H1 (cell line): Measurements from ENCODE around the gene PHKA2. TPM values are rescaled to one million over a fixed set of nuclear protein-coding genes. Genes with fewer than 3 reads are reported as not detected.

Experiments
- CTCF ChIA-PET: fragments of 300-600 bp; sonication (Branson Sonifier 250); formaldehyde crosslinking; loops from one replicate; lab custom pipeline; 2021; ENCODE audit not compliant: partially characterized antibody; lab: Charles Lee
- POLR2A ChIA-PET: fragments of 300-600 bp; sonication (Branson Sonifier 250); formaldehyde crosslinking; loops from one replicate; lab custom pipeline; 2021; ENCODE audit warnings: inconsistent platforms; ENCODE audit not compliant: partially characterized antibody; lab: Charles Lee
- DNase-seq, 2 experiments: peaks; one replicate each; pipeline versions ENCODE4 v3.0.0 to v3.0.0-alpha.2; 2010 to 2022; ENCODE audit warnings: low spot score in 2 of 2, low read depth in 1 of 2, mixed read lengths in 1 of 2
- FAIRE-seq: peaks from 2 replicates; lab custom pipeline; 2011; peaks lifted over from hg19 to GRCh38; lab: Jason Lieb, UNC
- H2AFZ ChIP-seq: 2 replicates; pipeline ENCODE4 v1.8.1; 2012; ENCODE audit warnings: low read length, inconsistent platforms
- H2AK5ac ChIP-seq: 2 replicates; pipeline ENCODE4 v1.6.1; 2013; ENCODE audit warnings: low read depth, low read length
- H2BK120ac ChIP-seq: replicated peaks from 2 replicates; pipeline ENCODE3; 2013; ENCODE audit warnings: low read depth, low read length, inconsistent platforms
- H2BK12ac ChIP-seq: 2 replicates; pipeline ENCODE4 v1.6.1; 2013; ENCODE audit warnings: low read depth, low read length
- H2BK15ac ChIP-seq: 2 replicates; pipeline ENCODE4 v1.6.1; 2013; ENCODE audit warnings: low read length
- H2BK20ac ChIP-seq: 2 replicates; pipeline ENCODE4 v1.6.1; 2013; ENCODE audit warnings: low read length
- H2BK5ac ChIP-seq: 2 replicates; pipeline ENCODE4 v1.6.1; 2013; ENCODE audit warnings: low read depth, low read length
- H3K14ac ChIP-seq: 2 replicates; pipeline ENCODE4 v1.6.1; 2013; ENCODE audit warnings: inconsistent platforms; ENCODE audit not compliant: insufficient read length
- H3K18ac ChIP-seq: 2 replicates; pipeline ENCODE4 v1.6.1; 2013; ENCODE audit warnings: low read length; ENCODE audit errors: extremely low read depth
- H3K23ac ChIP-seq: 2 replicates; pipeline ENCODE4 v1.6.1; 2013; ENCODE audit warnings: inconsistent platforms; ENCODE audit not compliant: insufficient read length
- H3K23me2 ChIP-seq: 2 replicates; pipeline ENCODE4 v1.6.1; 2013; ENCODE audit warnings: low read depth, low read length
- H3K27ac ChIP-seq: 2 replicates; pipeline ENCODE4 v1.6.1; 2011; ENCODE audit warnings: low read depth, low read length, inconsistent platforms
- H3K27me3 ChIP-seq, 4 experiments: replicated peaks in 1 of 4; 1 replicate in 1 of 4; 2 replicates in 3 of 4; pipeline versions ENCODE4 v1.6.1 to v1.8.1; 2011 to 2013; ENCODE audit warnings: low read length in 3 of 4, mild to moderate bottlenecking in 3 of 4, inconsistent platforms in 2 of 4, mixed read lengths in 2 of 4, moderate library complexity in 1 of 4; ENCODE audit not compliant: control insufficient read depth in 3 of 4, insufficient read depth in 3 of 4; ENCODE audit errors: extremely low read depth in 1 of 4
- H3K36me3 ChIP-seq, 4 experiments: 2 replicates each; pipeline versions ENCODE4 v1.6.1 to v1.8.1; 2011 to 2013; ENCODE audit warnings: mild to moderate bottlenecking in 4 of 4, low read length in 3 of 4, moderate library complexity in 2 of 4, control low read depth in 1 of 4, inconsistent platforms in 1 of 4; ENCODE audit not compliant: insufficient read depth in 4 of 4, control insufficient read depth in 2 of 4
- H3K4ac ChIP-seq: replicated peaks from 2 replicates; pipeline ENCODE3; 2013; ENCODE audit warnings: low read length, low read depth, mixed read lengths, inconsistent platforms; ENCODE audit not compliant: insufficient read length
- H3K4me1 ChIP-seq, 4 experiments: replicated peaks in 1 of 4; 1 replicate in 1 of 4; 2 replicates in 3 of 4; pipeline versions ENCODE4 v1.6.1 to v1.8.1; 2011 to 2013; ENCODE audit warnings: low read length in 3 of 4, inconsistent platforms in 2 of 4, mixed read lengths in 1 of 4; ENCODE audit not compliant: insufficient read depth in 4 of 4, control insufficient read depth in 3 of 4
- H3K4me2 ChIP-seq, 2 experiments: 2 replicates each; pipeline versions ENCODE4 v1.6.1 to v1.8.1; 2011 to 2013; ENCODE audit warnings: low read depth in 2 of 2, low read length in 2 of 2, control low read depth in 1 of 2, inconsistent platforms in 1 of 2, mild to moderate bottlenecking in 1 of 2; ENCODE audit not compliant: insufficient read depth in 1 of 2
- H3K4me3 ChIP-seq, 4 experiments: fragments of 200-600, 300-600 bp in 1 of 4; sonication (generic), shearing (Covaris generic), sonication (Bioruptor Twin) in 1 of 4; 2 replicates each; pipeline versions ENCODE4 v1.5.1 to v1.8.1; 2011 to 2016; ENCODE audit warnings: low read length in 4 of 4, low read depth in 3 of 4, control low read depth in 2 of 4, inconsistent platforms in 2 of 4, mild to moderate bottlenecking in 2 of 4, mixed read lengths in 1 of 4, moderate library complexity in 1 of 4; ENCODE audit not compliant: insufficient read depth in 2 of 4; ENCODE audit errors: extremely low read depth in 1 of 4
- H3K56ac ChIP-seq: replicated peaks from 2 replicates; pipeline ENCODE3; 2013; ENCODE audit warnings: low read depth, mild to moderate bottlenecking, mixed read lengths, low read length, inconsistent platforms; ENCODE audit not compliant: insufficient read length
- H3K79me1 ChIP-seq: 2 replicates; pipeline ENCODE4 v1.6.1; 2013; ENCODE audit warnings: low read depth, low read length, control low read depth
- H3K79me2 ChIP-seq, 2 experiments: 2 replicates each; pipeline versions ENCODE4 v1.6.1 to v1.8.1; 2012 to 2013; ENCODE audit warnings: low read length in 2 of 2, mild to moderate bottlenecking in 2 of 2, inconsistent platforms in 1 of 2; ENCODE audit not compliant: insufficient read depth in 2 of 2, control insufficient read depth in 1 of 2
- H3K9ac ChIP-seq, 4 experiments: replicated peaks in 1 of 4; 1 replicate in 1 of 4; 2 replicates in 3 of 4; pipeline versions ENCODE4 v1.6.1 to v1.8.1; 2011 to 2013; ENCODE audit warnings: low read depth in 3 of 4, low read length in 3 of 4, control low read depth in 2 of 4, mild to moderate bottlenecking in 2 of 4, moderate library complexity in 2 of 4, inconsistent platforms in 1 of 4; ENCODE audit errors: extremely low read depth in 1 of 4
- H3K9me3 ChIP-seq, 2 experiments: 2 replicates each; pipeline versions ENCODE4 v1.6.1 to v1.8.1; 2012 to 2013; ENCODE audit warnings: mild to moderate bottlenecking in 2 of 2, moderate library complexity in 2 of 2, control low read depth in 1 of 2, inconsistent platforms in 1 of 2, low read depth in 1 of 2, low read length in 1 of 2, mixed read lengths in 1 of 2; ENCODE audit not compliant: insufficient read depth in 2 of 2
- H4K20me1 ChIP-seq, 2 experiments: replicated peaks in 1 of 2; 2 replicates each; pipeline versions ENCODE3 to v1.8.1; 2011 to 2013; ENCODE audit warnings: inconsistent platforms in 2 of 2, low read length in 2 of 2, mild to moderate bottlenecking in 1 of 2; ENCODE audit not compliant: insufficient read depth in 2 of 2, control insufficient read depth in 1 of 2
- H4K5ac ChIP-seq: 2 replicates; pipeline ENCODE4 v1.6.1; 2013; ENCODE audit warnings: low read length, low read depth, mixed read lengths, inconsistent platforms; ENCODE audit not compliant: insufficient read length
- H4K8ac ChIP-seq: 2 replicates; pipeline ENCODE4 v1.8.0; 2013; ENCODE audit warnings: mild to moderate bottlenecking, moderate library complexity, low read length, inconsistent platforms; ENCODE audit not compliant: insufficient read depth; ENCODE audit errors: extremely low read depth
- H4K91ac ChIP-seq: replicated peaks from 2 replicates; pipeline ENCODE3; 2013; ENCODE audit warnings: low read length, mixed read lengths, inconsistent platforms; ENCODE audit not compliant: insufficient read length
- CBX5 ChIP-seq: fragments of 300-800, 300-1000 bp; sonication (generic); IDR thresholded peaks from 2 replicates; pipeline ENCODE4 v1.7.1; 2016; ENCODE audit warnings: antibody characterized with exemption, low read length, low read depth
- CBX8 ChIP-seq: fragments of 300-800, 300-1000 bp; sonication (generic); IDR thresholded peaks from 2 replicates; pipeline ENCODE4 v1.7.1; 2016; ENCODE audit warnings: low read depth, low read length, borderline replicate concordance
- CHD1 ChIP-seq: IDR thresholded peaks from 2 replicates; pipeline ENCODE4 v1.6.1; 2012; ENCODE audit warnings: low read depth, low read length, improper control_type of control experiment
- CTBP2 ChIP-seq: IDR thresholded peaks from 2 replicates; pipeline ENCODE4 v1.7.0; 2011; ENCODE audit warnings: borderline replicate concordance, mild to moderate bottlenecking, moderate library complexity, mixed read lengths, low read length; ENCODE audit not compliant: insufficient read depth, insufficient read length
- GABPA ChIP-seq: IDR thresholded peaks from 2 replicates; pipeline ENCODE4 v1.6.1; 2011; ENCODE audit warnings: mild to moderate bottlenecking, low read length, moderate library complexity, borderline replicate concordance; ENCODE audit not compliant: insufficient read depth
- HDAC2 ChIP-seq, 2 experiments: fragments of 300-600 bp in 1 of 2; sonication (generic) in 1 of 2; IDR thresholded peaks; 2 replicates each; pipeline ENCODE4 v1.6.1; 2011 to 2012; ENCODE audit warnings: low read depth in 2 of 2, low read length in 2 of 2, mild to moderate bottlenecking in 2 of 2, moderate library complexity in 2 of 2, borderline replicate concordance in 1 of 2, inconsistent platforms in 1 of 2
- POLR2AphosphoS5 ChIP-seq: IDR thresholded peaks from 2 replicates; pipeline ENCODE4 v1.6.1; 2011; ENCODE audit warnings: low read depth, low read length
- RFX5 ChIP-seq: IDR thresholded peaks from 2 replicates; pipeline ENCODE4 v1.6.1; 2011; ENCODE audit warnings: low read depth, low read length, improper control_type of control experiment, borderline replicate concordance
- SP4 ChIP-seq: IDR thresholded peaks from 2 replicates; pipeline ENCODE4 v1.6.1; 2012; ENCODE audit warnings: low read length, inconsistent platforms
- TAF7 ChIP-seq: optimal IDR thresholded peaks from 2 replicates; pipeline ENCODE3; 2011; ENCODE audit warnings: low read depth, mild to moderate bottlenecking, inconsistent platforms, low read length, moderate library complexity, borderline replicate concordance
- TCF12 ChIP-seq: IDR thresholded peaks from 2 replicates; pipeline ENCODE4 v1.6.1; 2011; ENCODE audit warnings: low read depth, mild to moderate bottlenecking, low read length
- TEAD4 ChIP-seq: IDR thresholded peaks from 2 replicates; pipeline ENCODE4 v1.6.1; 2012; ENCODE audit warnings: low read depth, low read length, inconsistent platforms, mixed read lengths
- WGBS, 2 experiments: shearing (Covaris generic) in 1 of 2; methylation state at CpG; one replicate each; pipeline versions ENCODE4 v1.1.6 to v1.1.7; 2013 to 2015; ENCODE audit warnings: low lambda C conversion rate in 2 of 2, mixed read lengths in 2 of 2, inconsistent platforms in 1 of 2, low coverage in 1 of 2, missing lambda C conversion rate in 1 of 2; ENCODE audit not compliant: insufficient replicate concordance in 2 of 2, insufficient coverage in 1 of 2, insufficient read length in 1 of 2; ENCODE audit errors: extremely low coverage in 1 of 2, missing lambda C conversion rate in 1 of 2; 5-methylcytosine and 5-hydroxymethylcytosine counted together
- polyA plus RNA-seq, 7 experiments: library from polyadenylated mRNA; depleted of rRNA in 3 of 7; stranded (reverse) in 5 of 7; unstranded in 2 of 7; fragments of >200 nt in 5 of 7; fragments of 200-250 nt in 2 of 7; gene quantifications; 1 replicate in 5 of 7; 2 replicates in 1 of 7; 4 replicates in 1 of 7; pipeline versions ENCODE4 v1.2.1 to v1.2.3, GENCODE V29; 2011 to 2013; ENCODE audit warnings: missing spikeins in 2 of 7, mixed read lengths in 2 of 7
- total RNA-seq: library from RNA; stranded (reverse); fragmentation: NEBNext Ultra II Directional; extraction: Animal tissue kit (Norgen Biotek cat#: 25700); gene quantifications from 2 replicates; pipeline ENCODE4 v1.2.1, GENCODE V29; 2021
- TF ChIP-seq, protein P1 (sequence below): IDR thresholded peaks from 2 replicates; pipeline ENCODE4 v1.6.1; 2011; ENCODE audit warnings: low read length, improper control_type of control experiment

Gene PHKA2
- total and polyA plus RNA-seq, 2 of the 8 experiments (the other 6 are each of a cell fraction or from before 2014, with no cell fraction given) = 28.1 to 35.8 TPM

DNA sequence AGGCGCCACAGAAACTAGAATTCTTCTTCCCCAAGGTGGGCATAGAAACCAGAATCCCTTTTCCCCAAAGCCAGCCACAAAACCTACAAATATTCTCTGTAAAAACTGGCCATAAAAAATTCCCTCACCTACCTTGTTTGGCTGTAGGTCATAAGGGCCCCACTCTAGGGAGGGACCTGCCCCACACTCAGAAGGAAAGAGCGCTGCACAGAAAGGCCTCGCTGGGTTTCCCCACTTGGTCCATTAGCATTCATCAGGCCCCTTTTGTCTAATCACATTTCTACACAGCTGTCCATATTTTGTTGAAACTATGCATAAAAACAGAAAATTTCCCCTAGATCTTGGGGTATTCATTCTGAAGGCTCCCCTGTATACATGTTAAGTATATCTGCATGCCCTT, 54.1 kb downstream of the PHKA2 start:
- DNase-seq (no peak), FAIRE-seq (no peak)
- H3K14ac ChIP-seq = no peak overlapping the region
- no peaks in the 10 kb centered on the region for H3K79me2 ChIP-seq
- H3K4ac ChIP-seq = no peak overlapping the region
- no peak overlapping the region for H3K56ac ChIP-seq
- no peak overlapping the region for H3K18ac ChIP-seq
- H2BK120ac ChIP-seq = no peak overlapping the region
- no peak overlapping the region for H2BK12ac ChIP-seq
- no peak overlapping the region for H2AFZ ChIP-seq
- no peak overlapping the region for H2BK15ac ChIP-seq
- no peak overlapping the region for H2AK5ac ChIP-seq
- no peak overlapping the region for H2BK20ac ChIP-seq
- no peak overlapping the region for H3K23ac ChIP-seq
- no peak overlapping the region for H4K8ac ChIP-seq
- no peak overlapping the region for H3K4me2 ChIP-seq
- no peak overlapping the region for H3K4me3 ChIP-seq
- H3K79me1 ChIP-seq = no peaks in the 10 kb centered on the region
- H3K9ac ChIP-seq = no peak overlapping the region
- no peaks in the 10 kb centered on the region for H3K27me3 ChIP-seq
- no peak overlapping the region for H4K91ac ChIP-seq
- CTCF ChIA-PET = interaction anchor here (1.5 kb wide), 1 partner anchor 404 kb away, joined by 3 read pairs; no protein-coding TSS in a partner anchor
- H3K36me3 ChIP-seq = peaks cover 2 to 14% (median 7%) of the 10 kb centered on the region in 4 experiments; a peak in 6 of 8 replicates
- H4K5ac ChIP-seq = no peak overlapping the region
- H3K27ac ChIP-seq = no peak overlapping the region
- POLR2A ChIA-PET = no interaction called here
- H2BK5ac ChIP-seq = no peak overlapping the region
- WGBS, 2 experiments = 75% methylated on average over 1 of the region's 3 CpGs; no CpG with 5 or more reads in 1 of the 2 experiments
- no peaks in the 10 kb centered on the region for H3K23me2 ChIP-seq
- H4K20me1 ChIP-seq = peaks cover 0 to 1% of the 10 kb centered on the region in 2 experiments
- H3K9me3 ChIP-seq = no peaks in the 10 kb centered on the region
- H3K4me1 ChIP-seq = no peaks in the 10 kb centered on the region
- TF ChIP-seq CHD1 (no peak), SP4 (no peak), HDAC2 (IDR thresholded peaks at IDR 0.05; ENCODE audit: borderline replicate concordance in 1 of 2, low read depth in 2 of 2, low read length in 2 of 2) (no peak), POLR2AphosphoS5 (no peak), TCF12 (no peak), GABPA (no peak), RFX5 (no peak), CBX8 (no peak), TEAD4 (no peak), CBX5 (no peak), CTBP2 (no peak), TAF7 (no peak)
- TF ChIP-seq, protein P1, sequence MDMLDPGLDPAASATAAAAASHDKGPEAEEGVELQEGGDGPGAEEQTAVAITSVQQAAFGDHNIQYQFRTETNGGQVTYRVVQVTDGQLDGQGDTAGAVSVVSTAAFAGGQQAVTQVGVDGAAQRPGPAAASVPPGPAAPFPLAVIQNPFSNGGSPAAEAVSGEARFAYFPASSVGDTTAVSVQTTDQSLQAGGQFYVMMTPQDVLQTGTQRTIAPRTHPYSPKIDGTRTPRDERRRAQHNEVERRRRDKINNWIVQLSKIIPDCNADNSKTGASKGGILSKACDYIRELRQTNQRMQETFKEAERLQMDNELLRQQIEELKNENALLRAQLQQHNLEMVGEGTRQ = no peak
